Omental fat pad (tissue), 4 donors: ENCODE results near the gene PTBP2. TPM values are rescaled to one million over a fixed set of nuclear protein-coding genes. Genes with fewer than 3 reads are reported as not detected.

Source experiments
- ATAC-seq: fragments of 150-250 bp; one replicate; pipeline ENCODE4 v1.9.1; 2016; ENCODE audit warnings: mild to moderate bottlenecking, moderate library complexity; ENCODE audit not compliant: low FRiP score
- DNase-seq: peaks from one replicate; pipeline ENCODE4 v3.0.0-alpha.2; 2019; ENCODE audit warnings: low spot score
- total RNA-seq, 4 donors: library from RNA; depleted of rRNA; stranded (reverse); fragments of >200 nt; gene quantifications; one replicate each; pipeline ENCODE4 v1.1.0, GENCODE V29; 2016
- TF ChIP-seq, protein P1 (sequence below), 3 donors: fragments of 450-650 bp; IDR thresholded peaks; one replicate each; pipeline ENCODE4 v1.5.1; 2016 to 2017; ENCODE audit warnings: antibody characterized with exemption in 3 of 3, mild to moderate bottlenecking in 3 of 3, moderate library complexity in 2 of 3

The PTBP2 gene
- total RNA-seq, 4 donors from 2014 or later, result 23.3 to 102 (median 38.9) TPM

DNA sequence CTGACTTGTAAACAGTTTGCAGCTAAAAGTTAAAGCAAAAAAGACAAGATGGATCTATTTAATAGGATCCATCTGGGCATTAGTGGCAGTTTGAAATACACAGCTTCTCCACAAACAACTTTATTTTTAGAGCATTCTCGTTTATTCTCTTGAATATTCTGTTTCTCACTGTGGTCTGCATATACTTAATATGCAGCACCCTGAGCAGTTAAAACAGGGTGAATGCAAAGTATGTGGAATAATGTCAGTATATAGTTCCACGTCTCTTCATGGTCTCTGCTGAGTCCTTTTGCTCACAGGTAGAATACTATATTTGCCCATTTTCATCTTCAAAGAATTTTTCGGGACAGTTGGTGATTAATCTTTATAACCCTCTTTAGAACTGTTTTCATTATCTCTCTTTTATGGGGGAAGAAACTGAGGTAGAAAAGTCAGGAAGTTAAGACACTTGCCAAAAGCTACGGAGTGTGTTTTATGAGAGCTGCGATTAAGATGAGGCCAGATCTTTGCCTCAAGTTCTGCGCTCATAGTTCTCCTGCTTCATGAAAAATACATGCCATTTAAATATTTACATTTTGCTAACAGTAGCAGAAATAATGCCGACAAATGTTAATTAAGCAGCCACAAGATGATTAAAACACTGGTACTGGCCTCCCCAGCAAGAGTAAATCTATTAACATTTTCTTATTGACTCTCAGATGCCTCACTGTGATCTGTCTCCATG lies 115.6 kb downstream of the PTBP2 start:
- no peak for DNase-seq
- ATAC-seq, result no peak
- TF ChIP-seq, protein P1, sequence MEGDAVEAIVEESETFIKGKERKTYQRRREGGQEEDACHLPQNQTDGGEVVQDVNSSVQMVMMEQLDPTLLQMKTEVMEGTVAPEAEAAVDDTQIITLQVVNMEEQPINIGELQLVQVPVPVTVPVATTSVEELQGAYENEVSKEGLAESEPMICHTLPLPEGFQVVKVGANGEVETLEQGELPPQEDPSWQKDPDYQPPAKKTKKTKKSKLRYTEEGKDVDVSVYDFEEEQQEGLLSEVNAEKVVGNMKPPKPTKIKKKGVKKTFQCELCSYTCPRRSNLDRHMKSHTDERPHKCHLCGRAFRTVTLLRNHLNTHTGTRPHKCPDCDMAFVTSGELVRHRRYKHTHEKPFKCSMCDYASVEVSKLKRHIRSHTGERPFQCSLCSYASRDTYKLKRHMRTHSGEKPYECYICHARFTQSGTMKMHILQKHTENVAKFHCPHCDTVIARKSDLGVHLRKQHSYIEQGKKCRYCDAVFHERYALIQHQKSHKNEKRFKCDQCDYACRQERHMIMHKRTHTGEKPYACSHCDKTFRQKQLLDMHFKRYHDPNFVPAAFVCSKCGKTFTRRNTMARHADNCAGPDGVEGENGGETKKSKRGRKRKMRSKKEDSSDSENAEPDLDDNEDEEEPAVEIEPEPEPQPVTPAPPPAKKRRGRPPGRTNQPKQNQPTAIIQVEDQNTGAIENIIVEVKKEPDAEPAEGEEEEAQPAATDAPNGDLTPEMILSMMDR (IDR thresholded peaks at IDR 0.05), result no peak

- TF ChIP-seq, protein P1 (IDR thresholded peaks at IDR 0.05), result no peak
- DNase-seq (no peak), ATAC-seq (no peak)
Measured at GRCh38 chr1:96837781-96838216, 116.2 kb downstream of the PTBP2 start.

- DNase-seq (no peak), ATAC-seq (no peak)
- TF ChIP-seq, protein P1 (IDR thresholded peaks at IDR 0.05), result no peak
Measured at GRCh38 chr1:96840396-96840795, 118.8 kb downstream of the PTBP2 start.

DNA sequence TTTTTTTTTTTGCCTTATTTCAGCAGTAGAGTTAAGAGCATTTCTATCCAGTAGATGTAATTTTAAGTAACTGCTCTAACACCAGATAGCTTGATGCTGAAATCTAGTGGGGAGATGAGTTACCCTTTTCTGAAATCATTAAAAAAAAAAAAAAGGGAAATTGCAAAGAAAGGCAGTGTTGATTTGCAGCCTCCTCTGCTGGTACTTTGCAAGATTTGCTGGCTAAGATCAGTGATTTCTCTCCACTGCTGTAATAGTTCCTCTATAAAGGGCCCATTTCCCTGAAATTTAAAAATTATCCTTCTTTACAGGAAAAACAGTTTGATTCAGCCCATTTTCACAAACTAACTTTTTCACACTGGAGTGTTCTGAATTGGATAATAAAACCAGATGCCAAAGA lies 120.6 kb downstream of the PTBP2 start:
- TF ChIP-seq, protein P1 (IDR thresholded peaks at IDR 0.05), result no peak
- no peak for ATAC-seq
- no peak for DNase-seq

DNA sequence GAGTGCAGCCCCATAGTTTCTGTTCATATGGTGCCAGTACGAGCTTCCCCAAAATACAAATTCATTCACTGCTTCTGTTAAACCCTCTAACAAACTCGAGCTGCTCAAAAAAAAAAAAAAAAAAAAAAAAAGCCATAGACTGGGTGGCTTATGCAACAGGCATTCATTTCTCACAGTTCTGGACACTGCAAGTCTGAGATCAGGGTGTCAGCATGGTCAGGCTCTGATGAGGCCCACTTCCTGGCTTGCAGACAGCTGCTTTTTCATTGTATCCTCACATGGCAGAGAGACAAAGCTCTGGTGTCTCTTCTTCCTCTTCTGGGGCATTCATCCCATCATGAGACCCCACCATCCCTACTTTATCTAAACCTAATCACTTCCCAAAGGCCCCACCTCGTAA lies 121.6 kb downstream of the PTBP2 start:
- DNase-seq, result no peak
- no peak for ATAC-seq
- TF ChIP-seq, protein P1 (IDR thresholded peaks at IDR 0.05), result no peak

- TF ChIP-seq, protein P1 (IDR thresholded peaks at IDR 0.05), result no peak
- ATAC-seq, result no peak
- no peak for DNase-seq
Measured at GRCh38 chr1:96843601-96844000, 122.0 kb downstream of the PTBP2 start.

DNA sequence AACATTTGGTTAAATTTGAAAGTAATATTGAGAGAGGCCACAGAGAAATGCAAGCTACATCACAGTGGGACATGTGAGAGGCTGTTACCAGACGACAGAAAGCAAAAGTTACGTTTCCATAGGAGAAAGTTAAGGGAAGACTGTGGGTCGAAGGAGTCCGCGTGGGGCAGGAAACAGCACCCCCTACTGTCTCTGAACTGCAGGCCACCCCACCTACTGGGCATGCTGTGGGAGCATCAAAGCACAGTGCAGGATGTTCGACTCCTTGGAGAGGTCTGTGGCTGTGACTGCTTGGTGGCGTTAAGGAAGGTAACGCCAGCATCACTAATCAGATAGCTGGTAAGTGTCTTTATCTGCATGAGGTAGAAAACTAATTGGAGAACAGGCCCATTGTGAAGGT lies 123.9 kb downstream of the PTBP2 start:
- TF ChIP-seq, protein P1 (IDR thresholded peaks at IDR 0.05), result no peak
- ATAC-seq, result no peak
- DNase-seq, result no peak
